Stimulated activated CD4-positive, alpha-beta T cell treated with anti-CD3 and anti-CD28 coated beads, Interleukin-1b, Interleukin-23, amount 100 ng/mL, for 24 hours (primary cell): Measurements from ENCODE around the gene DPYD.
A peak's percentile ranks its signal among the peaks of the same experiment; 100 is the strongest.

Experiments
- DNase-seq, 4 experiments: peaks; one replicate each; pipeline ENCODE4 v3.0.0-alpha.2; 2020; ENCODE audit warnings: low read depth in 4 of 4, low spot score in 1 of 4

Gene DPYD

DNA sequence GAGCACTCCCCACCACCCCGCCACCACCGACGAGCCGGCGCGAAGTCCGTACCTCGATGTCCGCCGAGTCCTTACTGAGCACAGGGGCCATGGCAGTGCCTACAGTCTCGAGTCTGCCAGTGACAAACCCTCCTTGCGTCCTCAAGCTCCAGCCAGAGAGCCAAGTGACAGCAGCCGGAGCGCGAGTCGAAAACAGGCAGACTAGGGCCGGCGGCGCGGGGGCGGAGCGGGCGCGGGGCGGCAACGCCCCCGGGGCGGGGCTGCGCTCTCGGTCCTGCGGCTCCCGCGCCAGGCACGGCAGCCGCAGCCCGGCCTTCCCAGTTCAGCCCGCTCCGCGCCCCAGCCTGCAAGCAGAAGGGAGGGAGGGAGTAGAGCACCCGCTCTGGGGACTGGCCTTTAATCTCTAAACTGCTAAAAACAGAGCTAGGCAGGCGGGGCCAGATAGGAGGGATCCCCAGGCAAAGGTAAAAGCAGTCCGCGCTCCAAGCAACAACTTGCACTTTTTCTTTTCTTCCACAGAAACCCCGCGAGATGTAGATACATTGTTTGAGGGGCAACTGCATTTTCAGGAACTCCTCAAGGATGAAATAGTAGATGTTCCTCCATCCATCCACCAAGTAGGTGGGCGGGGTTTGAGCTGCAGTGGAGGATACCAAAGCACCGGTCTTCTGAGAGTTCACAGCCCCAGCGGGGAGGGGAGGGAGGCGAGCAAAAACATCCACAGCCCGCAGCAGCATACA is at the start of gene DPYD:
DPYD (minus strand) TSS at position 203 of the 740 bp plus-strand sequence; CDS start at position 91, 112 bp downstream.
- peak; percentile 50 to 74 (median 63) for DNase-seq

GRCh38 chr1:97960470-97960869 is 39.6 kb upstream of the DPYD start:
- DNase-seq: no peak

DNA sequence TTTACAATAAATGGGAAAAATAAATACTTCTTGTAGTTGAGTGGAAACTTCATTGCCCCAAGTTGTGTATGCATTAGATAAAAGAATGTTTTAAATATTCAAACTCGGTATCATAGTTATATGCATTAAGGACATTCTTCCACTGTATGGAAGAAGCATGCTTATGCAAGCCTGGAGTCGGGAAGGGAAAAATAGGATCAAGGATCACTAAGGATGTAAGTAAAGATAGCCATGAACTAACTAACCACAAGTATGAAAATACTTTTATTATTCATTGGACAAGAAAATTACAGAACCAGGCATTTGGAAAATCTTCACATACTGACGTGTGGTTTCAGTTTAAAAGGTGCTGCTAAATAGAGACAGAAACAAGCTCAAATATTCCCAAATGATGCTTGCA is 26.9 kb upstream of the DPYD start:
- DNase-seq: no peak

GRCh38 chr1:97943354-97943753 is 22.5 kb upstream of the DPYD start:
- no peak for DNase-seq

DNA sequence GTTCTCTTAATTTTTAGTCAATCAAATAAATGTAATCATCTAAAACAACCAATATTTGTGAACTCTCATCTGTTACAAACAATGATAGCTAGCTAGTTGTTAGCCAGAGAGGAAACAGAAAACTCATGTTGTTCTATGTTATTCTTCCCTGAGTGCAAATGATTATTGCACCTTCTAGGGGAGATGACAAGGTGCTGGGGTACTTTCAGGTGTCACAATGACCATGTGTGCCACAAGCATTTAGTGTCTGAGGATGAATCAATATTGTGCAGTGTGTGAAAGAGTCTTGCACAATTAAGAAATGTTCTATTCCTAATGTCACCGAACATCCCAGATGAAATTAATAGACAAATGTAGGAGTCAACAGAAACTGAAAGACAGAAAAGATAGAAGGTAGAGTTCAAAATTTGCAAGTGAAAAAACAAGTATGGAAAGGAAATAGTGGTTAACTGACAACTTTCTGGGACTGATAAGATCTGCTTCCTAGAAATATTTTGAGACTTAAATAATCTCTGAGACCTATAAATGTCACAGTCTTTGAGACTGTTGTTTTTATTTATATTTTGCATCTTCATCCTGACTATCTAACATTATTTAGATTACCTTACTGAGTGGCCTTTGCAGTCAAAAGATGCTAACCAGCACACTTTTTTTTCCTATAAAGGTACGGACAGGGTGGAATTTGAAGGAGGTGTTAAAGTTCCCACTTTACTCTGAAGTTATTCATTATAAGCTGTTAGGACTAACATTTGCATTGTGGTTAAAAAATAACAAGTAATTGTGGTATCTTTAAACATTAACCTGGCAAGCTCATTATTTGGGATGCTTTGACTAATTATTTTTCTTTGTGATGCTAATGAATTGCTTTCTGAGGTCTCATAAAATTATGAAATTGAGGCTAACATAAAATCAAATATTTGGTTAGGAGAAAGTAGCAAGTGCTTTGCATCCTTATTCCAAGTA is 21.6 kb upstream of the DPYD start:
- DNase-seq: no peak

DNA sequence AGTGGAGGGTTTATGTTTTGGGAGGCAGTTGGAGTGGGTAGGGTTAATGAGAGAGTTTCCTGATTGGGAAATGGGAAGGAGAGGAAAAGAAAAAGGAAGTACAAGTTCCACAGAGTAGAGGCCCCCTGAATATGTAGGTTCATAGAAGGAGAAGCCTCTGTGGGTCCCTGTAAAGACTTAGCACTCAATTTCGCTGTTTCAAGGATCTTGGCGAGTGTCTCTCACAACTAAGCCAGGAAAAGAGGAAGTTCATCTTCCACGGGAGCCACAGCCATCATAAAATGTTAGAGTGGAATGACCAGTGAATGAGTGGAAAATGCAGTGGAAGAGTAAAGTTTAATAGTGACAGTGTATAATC is 17.4 kb upstream of the DPYD start:
- DNase-seq: no peak

DNA sequence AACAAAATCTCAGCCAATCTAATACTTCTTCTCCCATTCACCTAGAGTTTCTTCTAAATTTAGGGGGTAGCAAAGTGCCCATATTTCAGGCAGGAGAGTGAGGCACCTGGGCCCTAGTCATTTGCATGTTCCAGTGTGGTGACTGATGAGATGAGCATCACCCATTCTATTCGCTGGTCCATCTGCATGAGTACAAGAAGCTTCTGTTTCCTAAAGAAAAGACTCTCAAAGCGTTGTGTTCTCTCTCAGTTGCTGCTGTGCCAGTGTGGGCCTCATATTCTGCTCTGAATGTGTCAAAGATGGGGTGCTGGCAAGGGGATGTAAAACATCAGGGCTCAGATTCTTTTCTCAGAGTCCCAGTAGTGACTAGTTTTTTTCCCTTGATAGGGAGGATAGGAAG is 16.1 kb upstream of the DPYD start:
- no peak for DNase-seq

DNA sequence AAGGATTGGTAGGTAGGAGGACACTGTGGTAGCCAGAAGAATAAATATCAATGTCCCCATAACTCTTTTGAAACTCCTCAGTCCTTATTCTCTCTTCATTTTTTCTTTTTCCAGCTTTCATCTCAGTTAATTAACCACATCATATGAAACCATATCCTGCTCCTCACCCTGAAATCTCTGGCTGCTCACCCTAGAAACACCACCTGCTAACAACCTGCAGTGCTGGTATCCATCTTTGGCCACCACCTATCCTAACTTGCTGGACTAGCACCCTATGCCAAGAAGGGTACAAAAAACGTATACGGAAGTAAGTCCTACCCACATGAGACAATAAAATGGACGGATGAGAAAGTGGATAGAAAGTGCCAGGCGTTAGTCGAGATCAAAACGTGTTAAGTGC is 13.7 kb upstream of the DPYD start:
- DNase-seq: no peak

DNA sequence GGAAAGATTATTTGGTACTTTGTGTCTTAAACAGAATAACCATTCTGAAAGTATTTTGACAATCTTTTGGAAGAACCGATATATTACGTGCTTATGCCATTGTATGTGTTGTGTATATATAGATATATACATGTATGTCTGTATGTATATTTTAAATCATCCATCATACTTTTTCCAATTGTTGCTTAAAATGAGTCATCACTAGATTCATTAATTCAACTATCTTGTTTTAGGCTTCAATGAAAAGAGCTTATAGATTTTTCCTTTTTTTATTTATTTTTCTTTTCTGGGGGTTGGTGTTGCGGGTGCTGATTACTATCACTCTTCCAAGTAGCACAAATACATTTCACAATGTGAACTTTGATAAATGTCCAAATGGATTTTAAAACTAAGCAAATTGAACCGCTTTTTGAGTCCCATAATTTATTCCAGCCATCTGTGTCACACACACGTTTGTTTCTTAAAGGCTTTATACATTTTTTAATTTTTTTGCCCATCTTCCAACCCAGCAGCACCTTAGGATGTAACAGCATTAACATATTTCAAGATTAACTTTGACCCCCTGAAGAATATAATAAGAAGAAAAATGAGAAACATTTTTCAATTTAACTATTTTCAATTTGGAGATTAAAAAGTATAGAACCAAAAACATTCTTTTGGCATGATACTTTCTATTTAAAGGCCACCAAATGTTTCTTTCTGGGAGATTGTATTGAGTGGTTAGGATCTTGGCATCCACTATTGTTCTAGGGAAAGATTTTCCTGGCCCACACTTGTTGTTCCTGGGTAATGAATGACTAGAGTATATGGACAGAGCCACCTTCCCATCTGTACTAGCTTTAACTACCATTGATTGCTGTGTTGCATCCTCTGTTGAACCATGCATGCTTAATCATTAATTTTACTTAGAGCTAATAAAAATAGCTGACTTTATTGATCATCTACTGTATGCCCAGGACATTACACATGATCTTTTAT is 9.3 kb upstream of the DPYD start:
- no peak for DNase-seq

DNA sequence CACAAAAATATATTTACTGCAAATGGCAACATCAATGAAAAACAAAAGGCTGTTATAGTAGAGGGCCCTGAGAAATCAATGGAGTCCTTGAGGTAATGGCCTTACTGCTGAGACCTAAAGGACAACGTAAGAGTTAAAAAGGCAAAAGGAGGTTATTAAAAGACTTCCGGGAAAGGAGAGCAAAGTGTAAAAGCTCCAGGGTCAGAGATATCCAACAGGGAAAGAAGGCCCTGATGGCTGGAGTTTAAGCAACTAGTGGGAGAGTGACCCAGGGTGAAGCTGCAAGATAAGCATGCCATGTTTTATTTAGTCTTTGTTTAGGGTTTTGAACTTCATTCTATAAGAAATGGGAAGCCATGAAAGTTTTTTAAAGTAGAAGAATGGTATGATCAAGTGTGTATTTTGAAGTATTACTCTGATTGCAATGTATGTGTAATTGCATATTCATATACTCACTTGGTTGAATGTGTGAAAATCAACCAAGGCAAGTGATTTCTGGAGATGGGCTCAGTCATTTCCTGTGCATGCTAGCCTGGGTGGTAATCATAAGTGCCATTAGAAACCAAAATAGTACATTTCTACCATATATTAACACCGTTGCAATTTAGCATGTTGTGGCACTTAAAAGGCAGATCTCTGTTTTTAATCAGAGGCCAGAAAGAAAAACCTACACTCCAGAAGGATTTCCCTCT is 5.3 kb upstream of the DPYD start:
- DNase-seq: no peak

DNA sequence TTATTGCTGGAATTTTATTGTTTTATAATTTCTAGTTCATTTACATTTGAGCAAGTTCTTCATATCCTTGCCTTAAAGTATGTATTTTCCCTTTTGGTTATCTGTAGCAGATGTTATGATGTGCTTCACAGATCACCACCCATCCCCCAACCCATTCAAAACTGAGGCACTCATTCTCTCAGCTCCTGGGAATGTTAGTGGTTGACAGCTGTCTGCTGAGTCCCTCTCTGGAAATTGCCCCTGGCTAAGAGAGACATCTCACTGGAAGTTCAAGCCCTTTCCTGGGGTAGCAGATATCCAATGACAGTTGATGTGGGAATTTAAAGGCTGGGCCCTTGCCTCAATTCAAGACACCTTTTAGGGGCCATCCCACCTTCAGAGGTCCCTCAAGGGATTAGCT is 4.3 kb upstream of the DPYD start:
- DNase-seq: no peak

DNA sequence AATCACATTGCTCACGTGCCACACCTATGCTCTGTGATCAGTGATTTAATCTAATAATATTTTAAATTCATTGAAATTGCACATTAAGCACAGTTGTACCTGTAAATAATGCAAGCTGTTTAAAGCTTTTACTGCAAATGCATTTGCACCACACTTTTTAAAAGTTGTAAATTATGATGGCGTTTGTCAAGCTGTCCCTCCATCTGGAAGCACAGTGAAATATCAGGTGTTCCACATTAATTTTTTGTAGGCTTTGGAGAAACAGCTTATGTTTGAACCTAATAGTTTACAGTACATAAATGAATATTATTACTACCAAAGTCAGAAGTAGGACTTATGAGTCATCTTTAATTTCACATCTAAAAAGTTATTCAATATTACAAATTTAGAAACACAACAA is 3.0 kb upstream of the DPYD start:
- DNase-seq: no peak

DNA sequence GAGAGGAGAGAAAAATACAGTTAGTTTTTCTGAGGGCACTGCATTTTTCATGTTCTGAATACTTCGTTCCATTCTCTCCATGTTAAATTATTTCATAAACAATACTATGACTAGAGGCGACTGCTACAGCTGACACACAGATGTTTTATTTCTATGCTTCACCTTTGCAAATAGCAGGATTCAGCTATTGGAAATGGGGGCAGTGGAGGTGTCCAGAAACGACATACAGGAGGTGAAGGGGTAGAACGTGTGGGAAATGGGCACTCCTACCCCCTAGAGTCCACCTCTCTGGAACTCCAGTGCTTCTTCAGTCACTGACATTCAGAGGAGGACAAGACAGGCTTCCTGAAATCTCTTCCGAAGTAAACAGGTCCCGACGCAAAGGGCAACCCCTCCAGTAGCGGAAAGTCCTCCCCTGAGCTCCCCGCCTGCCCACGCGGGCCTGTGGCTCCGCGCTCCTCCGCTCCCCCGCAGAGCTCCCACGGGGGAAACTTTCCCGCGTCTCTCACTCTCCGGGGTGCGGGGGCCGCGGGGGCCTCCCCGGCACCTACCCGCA is 480 bp downstream of the DPYD start:
- DNase-seq: peak in 2 of 4 experiments; percentile 29 to 32

GRCh38 chr1:97919585-97920261 is 1.1 kb downstream of the DPYD start:
- DNase-seq: no peak

GRCh38 chr1:97918961-97919360 is 1.9 kb downstream of the DPYD start:
- DNase-seq: no peak

GRCh38 chr1:97913506-97914139 is 7.2 kb downstream of the DPYD start:
- DNase-seq: no peak

DNA sequence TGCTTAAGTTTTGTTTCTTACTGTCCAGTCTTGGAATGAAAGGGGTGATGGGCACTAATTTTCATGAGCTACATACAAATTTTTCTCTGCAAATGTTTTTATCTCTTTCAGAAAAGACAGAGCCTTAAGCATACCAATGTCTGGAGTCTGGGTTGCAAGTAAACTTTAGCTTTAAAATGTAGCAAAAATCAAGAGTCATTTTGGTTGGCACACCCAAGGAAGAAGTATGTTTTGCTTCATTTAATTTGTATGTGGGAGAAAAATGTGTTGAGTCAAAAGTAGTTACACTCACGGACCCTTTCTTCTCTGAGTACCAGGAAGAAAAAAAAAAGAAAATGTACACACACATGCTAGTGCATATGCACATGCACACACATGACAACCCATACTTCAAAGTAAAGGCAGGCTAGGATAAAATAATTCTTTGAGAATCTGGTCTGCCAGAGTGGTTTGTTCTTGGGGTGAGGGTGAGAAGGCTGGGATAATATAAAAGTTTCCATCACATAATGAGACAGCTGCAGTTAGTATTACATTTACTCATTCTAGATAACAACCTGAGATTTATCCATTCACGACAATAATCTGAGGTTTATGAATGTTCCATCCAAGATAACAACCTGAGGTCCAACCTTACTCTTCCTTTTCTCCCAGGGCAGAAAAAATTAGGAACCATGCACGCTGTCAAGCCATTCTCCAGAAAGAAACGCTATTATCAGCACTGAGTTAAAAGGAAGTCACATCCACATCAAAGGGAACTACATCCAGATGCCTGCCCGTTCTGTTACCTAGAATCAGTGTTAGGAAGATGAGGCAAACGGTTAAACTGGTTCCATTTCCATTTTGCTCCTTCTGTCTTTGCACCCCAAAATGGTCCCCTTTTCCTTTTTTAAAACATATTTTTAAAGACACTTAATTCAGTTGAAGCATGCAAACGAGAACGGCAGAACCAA is 9.3 kb downstream of the DPYD start:
- no peak for DNase-seq

DNA sequence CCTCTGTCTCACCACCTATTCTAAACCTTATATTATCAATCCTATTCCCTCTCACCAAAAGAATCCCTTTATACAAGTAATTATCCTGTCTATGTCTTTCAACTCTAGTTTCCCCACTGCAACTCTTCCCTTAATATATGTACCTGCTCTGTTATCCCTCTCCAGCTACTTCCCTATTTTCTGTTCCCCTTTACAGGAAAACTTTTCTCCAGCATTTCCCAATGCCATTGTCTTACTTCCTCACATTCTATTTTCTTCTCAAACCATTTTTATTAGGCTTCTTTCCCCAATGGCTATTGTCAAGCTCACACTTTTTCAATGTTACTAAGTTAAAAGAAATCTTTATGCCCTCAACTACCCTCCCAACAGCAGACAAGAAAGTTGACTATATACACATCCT is 11.6 kb downstream of the DPYD start:
- DNase-seq: no peak
